GM13976 (cell line): ENCODE data around the gene SDK1.

Experiments
- DNase-seq: peaks from one replicate; pipeline ENCODE4 v3.0.0; 2012; ENCODE audit warnings: low spot score
- in situ Hi-C: fragments of 300-500 bp; cut with MboI; formaldehyde crosslinking; loops from one replicate; pipeline ENCODE4 v1.12.0; 2022; ENCODE audit warnings: low sequenced_read_pairs, mixed read lengths, inconsistent platforms; ENCODE audit not compliant: unreplicated experiment
- TF ChIP-seq, protein P1 (sequence below): IDR thresholded peaks from 2 replicates; pipeline ENCODE4 v1.5.1; 2012; ENCODE audit warnings: borderline replicate concordance, mild to moderate bottlenecking; ENCODE audit not compliant: insufficient read depth; ENCODE audit errors: extremely low read depth, missing control alignments, control extremely low read depth

The SDK1 gene

GRCh38 chr7:3725155-3726059, 424.4 kb downstream of the SDK1 start:
- in situ Hi-C loops = no loop called here
- no peak for DNase-seq
- TF ChIP-seq, protein P1, sequence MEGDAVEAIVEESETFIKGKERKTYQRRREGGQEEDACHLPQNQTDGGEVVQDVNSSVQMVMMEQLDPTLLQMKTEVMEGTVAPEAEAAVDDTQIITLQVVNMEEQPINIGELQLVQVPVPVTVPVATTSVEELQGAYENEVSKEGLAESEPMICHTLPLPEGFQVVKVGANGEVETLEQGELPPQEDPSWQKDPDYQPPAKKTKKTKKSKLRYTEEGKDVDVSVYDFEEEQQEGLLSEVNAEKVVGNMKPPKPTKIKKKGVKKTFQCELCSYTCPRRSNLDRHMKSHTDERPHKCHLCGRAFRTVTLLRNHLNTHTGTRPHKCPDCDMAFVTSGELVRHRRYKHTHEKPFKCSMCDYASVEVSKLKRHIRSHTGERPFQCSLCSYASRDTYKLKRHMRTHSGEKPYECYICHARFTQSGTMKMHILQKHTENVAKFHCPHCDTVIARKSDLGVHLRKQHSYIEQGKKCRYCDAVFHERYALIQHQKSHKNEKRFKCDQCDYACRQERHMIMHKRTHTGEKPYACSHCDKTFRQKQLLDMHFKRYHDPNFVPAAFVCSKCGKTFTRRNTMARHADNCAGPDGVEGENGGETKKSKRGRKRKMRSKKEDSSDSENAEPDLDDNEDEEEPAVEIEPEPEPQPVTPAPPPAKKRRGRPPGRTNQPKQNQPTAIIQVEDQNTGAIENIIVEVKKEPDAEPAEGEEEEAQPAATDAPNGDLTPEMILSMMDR = no peak

GRCh38 chr7:3730276-3730675, 429.2 kb downstream of the SDK1 start:
- no peak for DNase-seq
- TF ChIP-seq, protein P1 = no peak
- in situ Hi-C loops = no loop called here

DNA sequence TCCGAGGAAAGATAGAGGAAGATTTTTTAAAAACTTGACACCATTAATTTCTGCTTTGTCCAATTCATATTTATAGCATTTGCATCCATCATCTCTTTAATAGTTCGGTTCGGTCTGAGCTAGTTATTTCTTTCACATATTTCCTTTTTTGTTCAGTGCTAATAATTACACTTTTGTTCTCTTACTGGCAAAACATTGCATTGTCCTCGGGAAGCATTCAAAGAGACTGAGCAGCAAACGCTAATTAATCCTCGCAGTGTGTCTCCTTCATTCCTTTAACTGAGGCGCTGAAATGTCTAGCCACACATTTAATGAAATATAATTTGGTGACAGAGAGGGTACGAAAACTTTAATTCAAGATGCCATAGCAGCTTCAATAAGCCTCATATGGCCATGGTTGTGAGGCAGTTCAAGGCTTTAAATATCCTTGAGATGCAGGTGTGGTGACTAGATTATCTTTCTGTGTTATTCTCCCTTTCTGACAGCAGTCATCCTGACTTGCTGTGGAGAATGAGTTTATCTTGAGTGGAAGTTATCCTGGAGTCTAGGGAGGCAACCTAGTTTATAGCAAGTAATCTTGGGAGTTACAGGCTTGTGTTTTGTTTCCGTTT, 431.4 kb downstream of the SDK1 start:
- in situ Hi-C loops = no loop called here
- TF ChIP-seq, protein P1 = no peak
- no peak for DNase-seq

DNA sequence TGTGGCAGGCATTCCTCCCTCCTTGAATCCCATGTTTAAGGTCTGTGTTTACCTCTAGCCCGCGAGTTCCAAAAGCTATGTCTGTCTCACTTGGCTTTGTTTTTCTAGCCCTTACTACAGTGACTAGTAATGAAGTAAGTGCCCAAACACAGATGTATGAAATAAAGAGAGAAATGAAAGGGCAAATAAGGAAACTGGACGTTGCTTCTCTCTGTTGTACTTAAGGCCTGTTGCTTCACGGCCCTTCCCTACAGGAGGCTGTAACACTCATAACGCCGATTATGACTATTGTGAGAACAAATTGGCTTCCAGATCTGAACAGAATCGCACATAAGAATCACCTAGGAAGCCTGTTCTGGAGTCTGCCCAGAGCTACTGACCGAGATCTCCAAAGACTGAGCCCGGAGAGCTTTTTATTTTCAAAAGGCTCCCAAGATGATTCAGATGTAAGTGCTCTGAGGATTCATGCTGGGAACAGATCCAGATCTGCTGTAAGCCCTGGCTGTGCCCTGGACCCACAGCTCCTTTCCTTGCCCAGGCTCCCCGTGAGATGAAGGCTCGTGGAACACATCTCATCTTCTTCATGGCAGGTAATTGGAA, 432.6 kb downstream of the SDK1 start:
- in situ Hi-C loops = no loop called here
- DNase-seq = no peak
- TF ChIP-seq, protein P1 = no peak

DNA sequence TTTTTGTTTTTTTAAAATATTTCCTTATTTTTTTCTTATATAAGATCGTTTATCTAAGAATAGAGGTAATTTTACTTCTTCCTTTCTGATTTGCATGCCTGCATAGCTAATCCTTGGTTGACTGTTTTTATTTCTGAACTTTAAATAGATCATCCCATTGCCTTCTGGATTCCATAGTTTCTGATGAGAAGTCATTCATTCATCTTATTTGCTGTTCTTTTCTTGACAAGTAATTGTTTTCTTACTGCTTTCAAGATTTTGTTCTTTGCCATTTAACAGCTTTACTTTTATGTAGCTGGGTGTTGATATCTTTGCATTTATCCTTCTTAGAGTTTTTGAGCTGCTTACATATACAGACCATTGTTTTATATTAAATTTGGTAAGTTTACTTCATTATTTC, 437.9 kb downstream of the SDK1 start:
- TF ChIP-seq, protein P1 = no peak
- DNase-seq = no peak
- in situ Hi-C loops = no loop called here

GRCh38 chr7:3739983-3740382, 438.9 kb downstream of the SDK1 start:
- no peak for DNase-seq
- in situ Hi-C loops = no loop called here
- TF ChIP-seq, protein P1 = no peak
